NCI-H2171 treated with DMSO at 0.1 percent for 48 hours (cell line): ENCODE results near the gene BRPF3.

Experiments
- DNase-seq: peaks from one replicate; lab custom pipeline; 2025; lab: John Stamatoyannopoulos, UW

Gene BRPF3

DNA sequence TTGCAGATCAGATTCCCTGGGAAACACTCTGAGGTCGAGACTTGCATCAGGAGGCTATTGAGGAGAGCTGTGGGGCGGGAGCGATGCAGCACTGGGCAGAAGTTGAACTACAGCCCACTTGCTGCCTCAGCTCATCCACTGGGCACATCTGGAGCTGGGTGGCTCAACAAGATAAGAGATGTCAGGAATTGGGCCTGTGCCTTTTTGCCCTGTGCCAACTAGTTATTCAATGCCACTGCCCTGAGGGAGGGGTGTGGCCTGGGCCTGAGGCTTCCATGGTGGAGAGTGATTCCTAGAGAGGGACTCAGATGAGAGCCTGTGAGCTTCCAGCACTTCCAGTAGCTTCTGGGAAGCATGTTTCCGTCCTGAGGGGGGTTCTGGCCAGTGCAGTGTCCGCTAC is 32.7 kb downstream of the BRPF3 start:
- DNase-seq = no peak

DNA sequence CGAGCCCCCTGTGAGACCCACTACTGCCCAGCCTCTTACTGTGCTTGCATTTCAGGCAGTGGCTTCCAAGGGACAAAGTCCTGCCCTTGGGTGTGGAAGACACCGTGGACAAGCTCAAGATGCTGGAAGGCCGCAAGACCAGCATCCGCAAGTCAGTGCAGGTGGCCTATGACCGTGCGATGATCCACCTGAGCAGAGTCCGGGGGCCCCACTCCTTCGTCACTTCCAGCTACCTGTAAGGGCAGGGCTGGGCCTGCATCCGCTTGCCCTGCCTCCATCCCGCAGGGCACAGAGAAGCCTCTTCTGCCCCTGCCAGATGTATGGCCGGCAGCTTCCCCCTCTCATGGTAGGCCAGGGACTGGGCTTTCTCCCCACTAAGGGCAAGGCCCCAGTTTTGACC is 33.8 kb downstream of the BRPF3 start:
- no peak for DNase-seq

DNA sequence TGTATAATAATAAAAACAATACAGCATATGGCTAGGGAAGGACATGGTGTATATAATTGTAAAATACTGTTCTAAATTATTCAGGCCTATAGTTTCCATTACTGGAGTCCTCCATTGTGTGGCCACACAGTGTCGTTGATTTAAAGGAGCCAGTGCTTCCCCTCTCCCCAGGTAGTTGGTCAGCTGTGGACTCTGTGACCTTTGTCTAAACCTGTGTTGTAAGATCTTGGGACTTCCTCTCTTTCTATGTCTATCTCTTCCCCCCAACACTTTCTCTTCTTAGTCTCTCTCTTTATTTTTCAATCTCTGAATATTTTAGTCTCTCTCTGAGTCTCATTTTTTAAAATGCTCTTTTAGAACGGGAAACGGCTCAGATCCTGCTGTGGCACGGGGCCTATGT is 35.6 kb downstream of the BRPF3 start:
- DNase-seq = no peak

DNA sequence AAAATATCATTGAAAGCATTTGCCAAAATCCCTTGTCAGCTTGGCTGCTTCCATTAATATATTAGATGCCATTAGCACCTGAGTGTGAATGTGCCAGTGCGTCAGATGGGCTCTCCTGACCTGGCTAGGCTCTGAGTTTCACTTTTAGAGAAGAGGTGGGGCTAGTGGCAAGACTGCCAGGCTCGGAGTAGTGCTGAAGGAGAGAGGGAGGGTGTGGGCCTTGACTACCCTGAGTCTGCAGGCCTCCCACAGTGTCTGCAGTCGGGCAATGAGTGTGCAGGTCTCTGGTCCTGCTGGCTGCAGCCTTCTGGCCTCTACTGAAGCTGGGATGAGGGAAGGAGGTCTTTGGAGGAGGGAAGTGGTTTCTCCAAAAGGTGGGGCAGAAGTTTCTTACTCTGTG is 38.8 kb downstream of the BRPF3 start:
- no peak for DNase-seq

DNA sequence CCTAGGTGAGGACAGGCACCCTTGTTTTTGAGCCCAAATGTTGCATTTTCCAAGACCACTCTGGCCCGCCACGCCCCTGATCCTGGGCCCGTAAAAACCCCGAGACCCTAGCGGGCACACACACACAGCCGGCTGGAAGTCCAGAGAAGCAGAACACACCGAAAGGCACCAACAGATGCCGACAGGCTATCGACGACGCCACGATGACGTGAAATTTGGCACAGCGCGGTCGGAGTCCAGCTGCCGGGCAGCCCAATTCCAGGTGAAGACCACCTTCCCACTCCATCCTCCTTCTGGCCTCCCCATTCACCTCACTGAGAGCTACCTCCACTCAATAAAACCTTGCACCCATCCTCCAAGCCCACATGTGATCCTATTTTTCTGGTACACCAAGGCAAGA is 39.3 kb downstream of the BRPF3 start:
- DNase-seq = no peak

DNA sequence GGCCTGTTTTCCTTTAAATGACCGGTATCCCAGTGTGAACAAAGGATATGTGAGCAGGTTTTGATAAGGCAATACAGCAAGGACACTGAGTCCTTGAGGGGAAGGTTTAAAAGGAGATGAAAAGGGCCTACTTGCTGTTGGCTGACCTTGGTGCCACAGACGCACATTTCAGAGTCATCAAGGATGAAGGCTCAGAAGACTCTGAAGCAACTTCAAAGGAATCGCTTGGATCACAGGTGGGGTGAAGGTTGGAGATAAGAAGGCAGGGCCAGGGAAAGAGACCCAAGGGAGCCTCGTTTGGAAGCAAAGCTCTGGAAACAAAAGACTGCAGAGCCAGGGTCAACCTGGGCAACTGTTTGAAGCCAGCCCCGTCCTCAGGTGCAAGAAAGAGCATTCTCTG is 43.2 kb downstream of the BRPF3 start:
- no peak for DNase-seq

DNA sequence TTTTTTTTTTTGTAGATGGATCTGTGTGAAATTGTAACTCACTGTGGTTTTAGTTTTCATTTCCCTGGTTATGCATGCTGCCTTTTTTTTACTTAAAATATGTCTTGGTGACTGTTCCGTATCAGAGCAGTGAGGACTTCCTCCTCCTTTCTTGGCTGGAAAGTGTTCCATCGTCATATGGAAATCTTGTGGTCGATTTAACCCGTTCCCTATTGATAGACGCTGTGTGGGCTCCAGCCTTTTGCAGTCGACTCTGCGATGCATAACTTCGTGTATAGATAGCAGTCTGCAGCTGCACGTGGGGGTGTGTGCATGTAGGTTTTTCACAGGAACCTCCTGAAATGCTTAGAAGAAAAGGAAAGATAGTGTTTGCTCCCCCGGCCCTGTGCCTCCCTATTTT is 45.2 kb downstream of the BRPF3 start:
- DNase-seq = no peak

DNA sequence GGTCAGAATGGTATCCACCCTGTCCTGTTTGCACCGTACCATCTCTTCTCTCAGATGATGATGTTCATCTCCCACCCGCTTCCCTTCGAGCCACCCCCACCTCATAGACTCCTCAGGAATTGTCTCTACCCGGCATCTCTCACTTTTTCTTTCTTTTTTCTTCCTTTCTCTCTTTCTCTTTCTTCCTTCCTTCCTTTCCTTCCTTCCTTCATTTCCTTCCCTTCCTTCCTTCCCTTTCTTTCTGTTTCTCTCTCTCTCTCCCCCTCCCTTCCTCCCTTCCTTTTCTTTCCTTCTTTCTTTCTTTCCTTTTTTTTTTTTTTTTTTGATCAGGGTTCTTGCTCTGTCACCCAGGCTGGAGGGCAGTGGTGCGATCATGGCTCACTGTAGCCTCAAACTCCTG is 45.6 kb downstream of the BRPF3 start:
- DNase-seq = no peak

DNA sequence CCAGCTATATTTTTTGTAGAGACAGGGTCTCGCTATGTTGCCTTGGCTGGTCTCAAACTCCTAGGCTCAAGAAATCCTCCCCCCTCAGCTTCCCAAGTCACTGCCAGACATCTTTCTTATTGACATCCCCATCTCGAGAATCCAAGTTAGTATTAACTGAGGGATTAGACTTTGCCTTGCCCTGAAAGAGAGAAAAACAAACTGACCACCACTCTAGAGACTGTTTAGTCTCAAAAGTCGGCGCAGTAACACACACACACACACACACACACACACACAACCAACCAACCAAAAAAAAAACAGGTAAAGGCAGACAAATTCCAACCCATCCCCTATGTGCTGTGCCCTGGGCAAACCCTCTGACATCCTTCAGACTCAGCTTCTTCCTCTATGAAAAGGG is 46.1 kb downstream of the BRPF3 start:
- DNase-seq = no peak

DNA sequence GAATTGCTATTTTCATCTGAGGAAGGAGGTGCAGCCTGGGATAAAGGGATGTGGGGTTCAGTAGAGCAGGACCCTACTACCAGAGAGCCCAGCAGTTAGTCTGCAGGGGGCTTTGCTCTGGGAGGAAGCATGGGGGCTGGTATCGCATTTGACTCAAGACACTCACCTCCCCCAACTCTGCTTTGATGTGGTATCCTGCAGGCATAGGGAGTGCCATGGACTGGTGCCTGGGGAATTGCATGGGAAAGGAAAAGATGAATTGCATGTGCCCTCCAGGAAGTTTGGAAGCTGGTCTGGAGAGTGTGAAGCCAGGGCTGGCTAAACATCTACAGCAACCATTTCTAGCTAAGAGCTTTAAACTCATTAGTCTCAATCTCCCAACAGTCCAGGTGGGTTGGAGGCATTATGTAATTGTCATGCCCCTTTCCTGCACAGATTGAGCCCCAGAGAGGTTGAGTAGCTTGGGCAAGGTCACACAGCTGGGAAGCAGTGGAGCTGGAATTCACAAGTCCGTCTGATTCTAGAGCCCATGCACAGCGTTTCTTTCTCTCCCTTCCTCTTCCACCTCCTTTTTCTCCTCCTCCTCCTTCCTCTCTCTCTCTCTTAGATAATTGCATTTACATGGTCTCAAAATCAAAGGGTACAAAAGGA is 47.1 kb downstream of the BRPF3 start:
- no peak for DNase-seq

DNA sequence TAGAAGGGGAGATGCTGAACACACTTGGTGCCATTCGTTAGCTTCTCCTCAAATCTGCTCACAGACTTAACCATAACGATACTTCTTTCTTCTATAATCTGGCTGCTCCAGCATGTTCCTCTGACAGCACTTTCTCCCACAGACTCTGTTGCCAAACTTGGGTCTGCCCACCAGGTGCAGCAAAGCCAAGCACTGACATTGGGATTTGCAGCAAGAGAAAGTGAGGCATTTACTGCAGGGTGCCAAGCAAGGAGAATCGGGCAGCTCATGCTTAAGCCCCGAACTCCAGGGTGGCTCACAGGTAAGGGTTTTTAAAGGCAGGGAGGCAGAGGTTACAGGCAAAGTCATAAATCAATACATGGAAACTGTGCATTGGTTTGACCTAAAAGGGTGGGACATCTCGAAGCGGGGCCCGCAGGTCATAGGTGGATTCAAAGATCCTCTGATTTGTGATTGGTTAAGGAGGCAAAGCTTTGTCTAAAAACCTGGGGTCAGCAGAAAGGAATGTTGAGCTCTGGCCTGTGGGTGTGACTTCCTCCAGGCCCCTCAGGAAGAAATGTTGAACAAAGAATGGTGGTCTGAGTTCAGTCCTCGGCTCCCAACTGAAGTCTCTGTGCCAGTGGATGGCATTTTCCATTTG is 48.2 kb downstream of the BRPF3 start:
- DNase-seq = no peak

DNA sequence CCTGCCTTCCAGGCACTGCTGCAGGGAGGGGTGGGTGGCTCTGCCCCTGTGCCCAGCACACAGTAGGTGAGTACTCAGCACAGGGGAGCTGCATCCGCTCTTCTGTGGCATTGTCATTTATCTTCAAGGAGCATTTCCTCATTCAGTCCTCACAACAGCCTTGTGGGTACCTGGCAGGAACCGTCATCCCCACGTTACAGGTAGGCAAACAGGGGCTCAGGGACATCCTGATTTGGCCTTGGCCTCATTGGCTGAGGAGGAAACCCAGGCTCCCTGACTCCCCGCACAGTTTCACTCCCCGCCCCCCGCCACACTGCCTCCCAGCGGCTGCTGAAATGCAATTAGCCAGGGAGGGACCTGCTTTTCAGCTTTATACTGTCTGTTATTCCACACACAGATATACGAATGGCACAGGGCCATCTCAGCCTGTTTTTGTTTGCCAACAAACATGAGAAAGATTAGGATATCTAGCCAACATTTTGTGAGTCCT is 49.1 kb downstream of the BRPF3 start:
- no peak for DNase-seq

DNA sequence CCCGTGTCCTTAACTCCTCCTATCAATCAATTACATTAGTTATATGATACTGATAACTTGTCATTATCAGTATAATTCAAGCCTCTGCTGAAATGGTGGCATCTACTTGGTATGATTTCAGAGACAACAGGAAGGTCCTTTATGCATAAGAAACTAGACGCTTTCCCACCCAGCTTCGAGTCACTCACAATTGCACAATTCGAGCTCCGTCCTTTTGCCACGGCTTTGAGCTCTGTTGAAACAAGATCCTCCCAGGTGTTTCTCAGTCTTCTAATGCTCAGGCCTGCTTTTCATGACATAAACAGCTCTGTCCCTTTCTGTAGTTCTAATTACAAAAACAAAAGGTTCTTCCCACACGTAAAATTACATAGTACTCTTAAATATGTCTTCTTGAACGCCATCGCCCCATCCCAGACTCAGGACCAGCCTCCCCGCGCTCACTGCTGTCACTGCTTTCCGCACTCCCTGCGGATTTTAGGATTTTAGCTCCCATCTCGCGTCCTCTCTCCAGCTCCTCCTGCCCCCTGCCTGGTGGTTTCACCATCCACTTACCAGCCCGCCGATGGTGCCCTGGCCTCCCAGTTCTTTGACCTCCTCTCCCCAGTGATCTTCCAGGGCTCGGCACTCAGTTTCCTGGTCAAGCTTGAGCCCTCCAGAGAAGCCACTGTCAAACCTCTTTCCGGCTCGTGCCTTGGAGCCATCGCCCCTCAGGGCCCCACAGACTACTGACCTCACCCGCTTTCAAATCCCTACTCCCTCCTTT is 50.1 kb downstream of the BRPF3 start:
- no peak for DNase-seq

DNA sequence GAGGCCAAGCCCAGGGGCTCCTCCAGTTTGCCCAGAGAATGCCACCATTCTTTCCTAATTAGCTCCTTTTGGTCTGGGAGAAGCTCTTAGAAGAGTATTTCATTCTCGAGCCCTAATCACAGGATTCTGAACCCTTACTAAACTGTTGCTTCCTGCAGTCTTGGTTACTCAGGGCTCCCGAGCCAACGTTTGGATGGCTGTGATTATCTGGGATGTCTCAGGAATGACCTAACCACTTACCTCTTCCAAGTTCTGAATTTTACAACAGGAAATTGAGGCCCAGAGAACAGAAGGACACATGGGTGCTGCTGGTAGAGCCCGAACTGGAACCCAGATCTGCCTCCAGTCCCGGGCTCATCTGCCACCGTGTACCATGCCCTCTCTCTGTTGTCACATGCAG is 51.1 kb downstream of the BRPF3 start:
- DNase-seq = no peak

DNA sequence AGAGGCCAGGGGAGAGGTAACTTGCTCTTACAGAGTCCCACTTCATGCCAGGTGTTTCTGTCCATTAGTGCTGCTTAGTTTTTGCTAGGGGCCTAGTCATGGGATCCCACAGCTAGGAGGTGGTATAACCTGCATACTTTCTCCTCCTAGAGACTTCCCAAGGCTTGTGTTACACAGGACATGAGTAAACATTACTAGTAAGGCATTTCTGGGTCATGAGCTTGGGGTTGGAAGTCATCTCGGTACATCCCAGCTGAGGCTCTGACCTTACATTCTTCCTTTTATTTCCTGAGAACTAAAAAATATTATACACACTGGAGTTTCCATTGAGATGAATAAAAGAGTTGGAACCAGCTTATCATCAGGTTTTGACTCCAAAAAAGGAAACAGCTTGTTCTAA is 52.4 kb downstream of the BRPF3 start:
- no peak for DNase-seq

DNA sequence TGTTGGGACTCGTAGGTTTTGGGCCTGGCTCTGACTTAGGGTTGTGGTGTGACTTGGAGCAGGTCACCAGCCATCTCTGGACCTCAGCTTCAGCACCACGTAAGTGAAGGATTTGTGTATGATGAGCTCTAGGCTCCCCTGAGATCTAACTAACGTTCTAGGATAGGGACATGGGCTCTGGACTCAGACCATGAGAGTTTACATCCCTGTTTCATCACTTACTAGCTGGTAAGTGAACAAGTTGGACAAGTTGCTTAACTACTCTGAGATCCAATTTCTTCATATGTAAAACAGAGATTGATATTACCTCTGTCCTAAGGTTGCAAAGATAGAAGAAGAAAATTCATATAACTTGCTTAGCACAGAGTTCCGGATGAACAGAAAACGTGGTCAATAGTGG is 53.0 kb downstream of the BRPF3 start:
- DNase-seq = no peak

DNA sequence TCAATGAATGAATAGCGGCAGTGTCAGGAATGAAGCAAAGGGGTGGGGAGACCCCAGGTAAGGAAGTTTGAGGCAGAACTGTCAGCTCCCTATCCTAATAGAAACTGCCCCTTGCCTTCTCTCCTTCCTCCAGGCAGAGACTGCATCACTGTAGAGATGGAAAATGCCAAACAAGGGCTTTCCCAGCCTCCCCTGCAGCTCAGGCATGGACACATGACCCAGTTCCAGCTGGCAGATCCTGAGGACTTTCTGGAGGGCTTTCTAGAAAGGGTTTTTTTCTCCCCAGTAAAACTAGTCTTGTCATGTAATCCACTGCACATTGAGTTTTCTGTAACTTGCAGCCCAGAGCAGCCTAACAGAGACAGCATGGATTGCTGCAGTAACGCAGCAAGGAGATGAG is 55.5 kb downstream of the BRPF3 start:
- no peak for DNase-seq

DNA sequence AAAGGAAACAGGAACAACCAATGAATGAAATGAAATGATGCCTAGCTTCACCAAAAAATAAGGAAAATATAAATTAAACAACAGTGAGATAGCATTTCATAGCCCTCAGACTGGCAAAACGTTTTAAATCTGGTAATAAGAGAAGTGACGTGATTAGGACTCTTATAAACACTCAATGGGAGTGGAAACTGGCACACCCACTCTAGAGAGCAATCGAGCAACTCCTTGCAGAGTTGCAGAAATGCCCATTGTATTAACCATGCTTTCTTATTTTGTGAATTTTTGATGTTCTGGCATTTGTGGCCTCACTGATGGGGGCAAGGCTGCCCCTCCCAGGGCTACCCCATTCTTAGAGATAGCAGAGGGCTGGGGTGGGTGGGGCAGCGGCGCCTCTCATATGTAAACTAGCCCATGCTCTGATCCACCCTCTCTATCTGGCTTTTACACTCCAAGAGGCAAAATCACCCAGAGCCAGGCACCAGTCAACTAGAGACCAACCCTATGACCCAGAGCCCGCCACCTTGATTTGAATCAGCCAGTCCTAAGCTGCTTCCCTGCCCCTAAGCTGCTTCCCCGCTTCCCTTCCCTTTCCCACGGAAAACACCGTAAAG is 67.0 kb downstream of the BRPF3 start:
- no peak for DNase-seq

DNA sequence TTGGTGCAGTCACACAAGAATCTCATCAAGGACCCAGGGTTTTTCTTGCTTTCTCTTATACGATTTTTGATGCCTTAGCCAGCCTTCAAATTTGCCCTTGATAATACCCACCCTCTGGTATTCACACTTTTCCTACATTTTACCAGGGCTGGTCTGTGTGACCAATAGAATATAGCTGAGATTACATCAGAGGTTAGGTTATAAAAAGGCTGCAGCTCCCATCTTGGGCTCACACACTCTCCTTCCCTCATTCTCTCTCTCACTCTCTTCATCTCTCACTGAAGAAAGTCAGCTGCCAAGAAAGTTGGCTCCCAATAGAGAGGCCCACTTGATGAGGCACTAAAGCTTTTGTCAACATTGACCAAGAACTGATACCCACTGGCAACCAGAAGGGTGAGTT is 69.2 kb downstream of the BRPF3 start:
- DNase-seq = no peak

DNA sequence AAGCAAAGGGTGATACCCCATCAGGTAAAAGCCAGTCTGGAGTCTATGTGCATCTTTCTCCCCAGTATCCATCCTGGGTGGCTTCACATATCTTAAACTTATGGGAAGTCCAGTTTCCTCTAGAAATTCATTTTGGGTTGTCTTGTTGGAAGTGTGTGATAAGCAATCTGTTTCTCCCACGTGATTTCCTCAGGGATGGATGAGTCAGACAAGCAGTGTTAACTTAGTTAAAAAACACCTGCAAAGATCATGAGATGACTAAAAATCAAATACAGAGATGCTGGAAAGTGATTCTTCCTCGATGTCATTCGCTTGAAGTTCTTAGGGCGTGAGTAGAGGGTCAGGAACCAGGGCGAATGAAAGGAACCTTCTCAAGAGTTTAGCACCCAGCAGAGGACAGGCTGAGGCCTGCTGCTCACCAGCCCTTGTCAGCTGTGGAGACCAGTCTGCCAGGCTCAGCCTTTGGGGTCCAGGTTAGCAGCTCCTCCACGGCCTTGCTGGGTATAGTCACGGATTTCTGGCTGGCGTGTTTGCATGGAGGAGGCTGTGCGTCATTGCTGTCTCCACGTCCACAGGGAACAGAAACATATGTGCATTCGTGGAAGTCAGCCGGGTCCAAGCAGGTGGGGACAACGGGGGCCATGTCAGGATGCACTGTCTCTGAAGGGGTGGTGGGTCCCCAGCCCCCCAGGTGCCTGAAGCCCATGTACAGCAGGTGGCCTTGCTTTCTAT is 70.5 kb downstream of the BRPF3 start:
- no peak for DNase-seq

DNA sequence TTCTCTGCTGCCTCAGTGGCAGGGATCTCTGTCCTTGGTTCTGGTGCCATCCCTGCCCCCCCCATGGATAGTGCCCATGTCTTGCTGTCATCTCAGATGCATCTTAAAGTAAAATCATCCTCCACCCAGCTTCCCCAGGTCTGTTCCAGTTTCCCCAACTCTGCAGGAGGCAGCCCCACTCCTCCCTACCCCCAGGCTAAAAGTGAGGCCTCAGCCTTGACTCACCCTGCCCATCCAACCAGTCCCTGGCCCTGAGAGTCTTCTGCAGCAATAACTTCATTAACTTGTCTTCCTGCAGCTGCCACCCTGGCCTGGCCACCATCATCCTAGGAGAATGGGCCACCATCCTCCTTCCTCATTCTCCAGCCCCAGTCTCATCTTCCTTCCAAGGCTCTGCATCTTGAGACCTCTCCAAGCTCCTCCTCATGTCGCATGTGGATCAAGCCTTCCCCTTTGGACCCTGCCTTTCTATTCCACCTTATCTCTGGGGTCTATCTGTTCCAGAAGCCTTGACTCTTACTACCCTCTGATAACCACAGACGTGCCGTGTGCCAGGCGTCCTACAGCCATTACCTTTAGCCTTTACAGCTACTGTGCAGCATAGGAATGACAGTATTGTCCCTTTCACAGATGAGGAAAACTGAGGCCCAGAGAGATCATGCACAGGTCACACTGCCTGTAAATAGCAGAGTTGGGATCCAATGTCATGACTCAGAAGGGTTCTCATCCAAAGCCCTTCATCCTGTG is 71.4 kb downstream of the BRPF3 start:
- no peak for DNase-seq
